ENCODE data around the gene KRTAP3-1. TPM values are rescaled to one million over a fixed set of nuclear protein-coding genes. Genes with fewer than 3 reads are reported as not detected.

Gene KRTAP3-1
- total RNA-seq, 2 experiments from 2014 or later: not detected

- no peaks in the 10 kb centered on the region for H3K4me1 ChIP-seq (ENCODE audit: insufficient read depth, low read length, poor library complexity, severe bottlenecking)
- no peak overlapping the region for H3K4me2 ChIP-seq (ENCODE audit: low read length)
- H2AFZ ChIP-seq (ENCODE audit: low read length): no peak overlapping the region
- DNase-seq (ENCODE audit: low spot score): no peak
- ChIA-PET POLR2A (interaction anchor here (0.7 kb wide), 1 partner anchor 70 kb away, joined by 3 read pairs; no protein-coding TSS in a partner anchor), CTCF (ENCODE audit: unreplicated experiment) (no interaction called here)
- no peaks in the 10 kb centered on the region for H3K79me2 ChIP-seq (ENCODE audit: insufficient read depth, low read depth, low read length)
- BruUV-seq (replicated peaks): no TSS peak
- no peaks in the 10 kb centered on the region for H3K36me3 ChIP-seq (ENCODE audit: insufficient read depth, low read length)
- H3K4me3 ChIP-seq (ENCODE audit: low read depth, low read length, poor library complexity, severe bottlenecking): no peak overlapping the region
- no peaks in the 10 kb centered on the region for H3K9me3 ChIP-seq (ENCODE audit: low read length)
- H3K9me2 ChIP-seq (ENCODE audit: insufficient read depth, low read length): no peaks in the 10 kb centered on the region
- no peaks in the 10 kb centered on the region for H4K20me1 ChIP-seq (ENCODE audit: insufficient read depth, low read length)
- no peak for TF ChIP-seq CTCF (conservative IDR thresholded peaks at IDR 0.05; ENCODE audit: low read length)
- no peak for TF ChIP-seq EZH2phosphoT487 (IDR thresholded peaks at IDR 0.05; ENCODE audit: borderline replicate concordance, low read depth, low read length)
- intact Hi-C loops (cut with micrococcal nuclease; ENCODE audit: unreplicated experiment): no loop called here
- H3K27ac ChIP-seq (ENCODE audit: low read depth, low read length, poor library complexity, severe bottlenecking): no peak overlapping the region
Measured at GRCh38 chr17:41020336-41020735, 11.4 kb upstream of the KRTAP3-1 start.

- Histone ChIP-seq H3K4me2 (ENCODE audit: low read length) (no peak overlapping the region), H3K79me2 (ENCODE audit: insufficient read depth, low read depth, low read length) (no peaks in the 10 kb centered on the region), H3K9me2 (ENCODE audit: insufficient read depth, low read length) (no peaks in the 10 kb centered on the region), H3K27ac (ENCODE audit: low read depth, low read length, poor library complexity, severe bottlenecking) (no peak overlapping the region), H4K20me1 (ENCODE audit: insufficient read depth, low read length) (no peaks in the 10 kb centered on the region), H2AFZ (ENCODE audit: low read length) (no peak overlapping the region), H3K36me3 (ENCODE audit: insufficient read depth, low read length) (no peaks in the 10 kb centered on the region), H3K9me3 (ENCODE audit: low read length) (no peaks in the 10 kb centered on the region), H3K4me3 (ENCODE audit: low read depth, low read length, poor library complexity, severe bottlenecking) (no peak overlapping the region), H3K4me1 (ENCODE audit: insufficient read depth, low read length, poor library complexity, severe bottlenecking) (no peaks in the 10 kb centered on the region)
- ChIA-PET POLR2A (no interaction called here), CTCF (ENCODE audit: unreplicated experiment) (no interaction called here)
- intact Hi-C loops (cut with micrococcal nuclease; ENCODE audit: unreplicated experiment): no loop called here
- no peak for TF ChIP-seq CTCF (conservative IDR thresholded peaks at IDR 0.05; ENCODE audit: low read length)
- no peak for TF ChIP-seq EZH2phosphoT487 (IDR thresholded peaks at IDR 0.05; ENCODE audit: borderline replicate concordance, low read depth, low read length)
- no TSS peak for BruUV-seq (replicated peaks)
- no peak for DNase-seq (ENCODE audit: low spot score)
Measured at GRCh38 chr17:41019415-41019814, 10.5 kb upstream of the KRTAP3-1 start.

GRCh38 chr17:41018541-41018940 is 9.6 kb upstream of the KRTAP3-1 start:
- intact Hi-C loops (cut with micrococcal nuclease; ENCODE audit: unreplicated experiment): no loop called here
- no peak overlapping the region for H3K4me2 ChIP-seq (ENCODE audit: low read length)
- H3K79me2 ChIP-seq (ENCODE audit: insufficient read depth, low read depth, low read length): no peaks in the 10 kb centered on the region
- TF ChIP-seq EZH2phosphoT487 (IDR thresholded peaks at IDR 0.05; ENCODE audit: borderline replicate concordance, low read depth, low read length): no peak
- no peak for TF ChIP-seq CTCF (conservative IDR thresholded peaks at IDR 0.05; ENCODE audit: low read length)
- no peaks in the 10 kb centered on the region for H3K36me3 ChIP-seq (ENCODE audit: insufficient read depth, low read length)
- CTCF ChIA-PET (ENCODE audit: unreplicated experiment): no interaction called here
- no peak overlapping the region for H3K4me3 ChIP-seq (ENCODE audit: low read depth, low read length, poor library complexity, severe bottlenecking)
- H2AFZ ChIP-seq (ENCODE audit: low read length): no peak overlapping the region
- BruUV-seq (replicated peaks): no TSS peak
- POLR2A ChIA-PET: no interaction called here
- H3K9me2 ChIP-seq (ENCODE audit: insufficient read depth, low read length): no peaks in the 10 kb centered on the region
- H4K20me1 ChIP-seq (ENCODE audit: insufficient read depth, low read length): no peaks in the 10 kb centered on the region
- no peak for DNase-seq (ENCODE audit: low spot score)
- no peak overlapping the region for H3K27ac ChIP-seq (ENCODE audit: low read depth, low read length, poor library complexity, severe bottlenecking)
- H3K4me1 ChIP-seq (ENCODE audit: insufficient read depth, low read length, poor library complexity, severe bottlenecking): no peaks in the 10 kb centered on the region
- no peaks in the 10 kb centered on the region for H3K9me3 ChIP-seq (ENCODE audit: low read length)

Data from OCI-LY7 (cell line).